Measurements from ENCODE around the gene AKIP1.
"Not testable (repeated sequence)": the region's sequence is repeated elsewhere in the genome, so short reads cannot be mapped to it uniquely, and the experiment has no call there.

AKIP1 gene

DNA sequence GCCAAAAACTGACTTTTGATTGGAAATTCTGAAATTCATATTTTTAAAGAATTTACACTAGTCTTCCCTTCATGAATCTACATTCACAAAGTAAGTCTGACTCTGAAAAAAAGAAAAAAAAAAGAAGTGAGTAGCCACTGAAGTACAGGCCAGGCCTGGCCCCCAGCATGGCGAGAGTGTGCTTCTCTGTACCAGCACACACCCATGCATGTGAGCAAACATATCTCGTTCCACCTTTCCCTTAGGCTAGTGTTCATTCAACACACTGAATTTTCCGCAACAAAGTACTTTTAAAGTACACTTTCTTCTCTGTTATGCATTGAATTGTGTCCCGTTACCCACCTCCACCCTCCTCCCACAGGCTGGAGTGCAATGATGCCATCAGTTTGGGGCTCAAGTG is 17.2 kb downstream of the AKIP1 start:
- no peaks in the 10 kb centered on the region for H3K4me1 ChIP-seq (ENCODE audit: insufficient read depth, low read length)
- H3K27me3 ChIP-seq (ENCODE audit: insufficient read depth, low read length), result no peaks in the 10 kb centered on the region
- no peak overlapping the region for H2AFZ ChIP-seq (ENCODE audit: low read depth, low read length)
- peaks cover 4% of the 10 kb centered on the region for H3K36me3 ChIP-seq (ENCODE audit: insufficient read depth, low read length)
- H3K4me3 ChIP-seq (ENCODE audit: low read length), result no peak overlapping the region
- no peaks in the 10 kb centered on the region for H3K9me3 ChIP-seq (ENCODE audit: low read length)

DNA sequence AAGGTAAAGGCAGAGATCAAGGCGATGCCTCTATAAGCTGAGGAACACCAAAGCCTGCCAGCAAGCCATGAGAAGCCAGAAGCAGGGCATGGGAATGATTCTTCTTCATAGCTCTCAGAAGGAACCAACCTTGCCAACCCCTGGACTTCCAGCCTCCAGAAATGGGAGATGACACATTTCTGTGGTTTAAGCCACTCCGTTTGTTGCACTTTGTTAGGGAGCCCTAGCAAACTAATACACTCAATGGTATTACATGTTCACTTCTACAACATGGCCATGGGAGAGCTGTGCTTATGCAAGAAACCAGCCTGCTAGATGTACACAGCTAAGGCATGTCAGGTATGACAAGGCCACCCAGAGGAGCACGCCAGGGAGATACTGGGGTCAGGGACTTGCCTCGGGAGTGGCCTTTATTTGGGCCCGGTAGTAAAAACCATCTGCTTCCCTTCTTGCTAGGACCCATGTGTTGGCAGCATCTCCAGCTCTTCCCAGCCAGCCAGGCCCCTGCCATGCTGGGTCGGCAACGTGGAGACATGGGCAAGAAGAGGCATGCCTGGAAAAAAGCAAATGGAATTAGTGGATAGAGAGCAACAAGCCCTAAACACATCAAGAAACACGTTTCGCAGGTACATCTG is 18.1 kb downstream of the AKIP1 start:
- Histone ChIP-seq H3K27me3 (ENCODE audit: insufficient read depth, low read length) (no peaks in the 10 kb centered on the region), H3K4me3 (ENCODE audit: low read length) (no peak overlapping the region), H2AFZ (ENCODE audit: low read depth, low read length) (no peak overlapping the region), H3K4me1 (ENCODE audit: insufficient read depth, low read length) (no peaks in the 10 kb centered on the region), H3K9me3 (ENCODE audit: low read length) (no peaks in the 10 kb centered on the region), H3K36me3 (ENCODE audit: insufficient read depth, low read length) (peaks cover 4% of the 10 kb centered on the region)

DNA sequence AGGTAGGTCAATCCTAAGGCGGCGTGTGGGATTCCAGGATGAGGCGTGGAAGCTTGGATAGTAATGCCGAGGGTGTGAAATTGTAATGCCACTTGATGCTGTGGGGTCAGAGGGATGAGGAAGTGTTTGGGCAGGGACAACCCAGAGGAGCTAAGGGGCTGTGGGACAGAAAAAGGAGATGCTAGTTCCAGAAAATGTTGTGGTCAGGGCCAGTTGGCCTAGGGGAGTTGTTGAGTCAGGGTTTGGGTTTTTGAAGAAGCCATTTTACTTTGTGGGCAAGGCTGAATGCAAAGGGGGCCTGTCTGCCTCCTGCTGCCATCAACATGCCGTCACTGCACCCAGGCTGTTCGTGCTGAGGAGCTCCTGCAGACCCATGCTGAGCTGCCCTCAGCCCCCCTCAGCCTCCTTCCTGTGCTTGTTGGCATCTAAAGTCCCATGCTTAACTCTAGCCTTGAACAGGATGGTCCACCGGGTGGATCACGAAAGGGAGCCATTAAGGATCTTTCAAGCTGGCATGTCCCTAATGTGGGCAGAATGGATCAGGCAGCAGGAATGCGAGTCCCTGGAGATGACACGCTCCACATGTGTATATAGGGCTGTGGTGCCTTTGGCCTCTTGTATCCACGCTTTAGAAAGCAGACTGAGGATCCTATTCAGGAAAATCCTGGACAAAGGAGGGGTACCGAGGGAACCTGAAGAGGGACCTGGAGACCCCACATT is 19.6 kb downstream of the AKIP1 start:
- Histone ChIP-seq H3K27me3 (ENCODE audit: insufficient read depth, low read length) (no peaks in the 10 kb centered on the region), H3K36me3 (ENCODE audit: insufficient read depth, low read length) (no peaks in the 10 kb centered on the region)

DNA sequence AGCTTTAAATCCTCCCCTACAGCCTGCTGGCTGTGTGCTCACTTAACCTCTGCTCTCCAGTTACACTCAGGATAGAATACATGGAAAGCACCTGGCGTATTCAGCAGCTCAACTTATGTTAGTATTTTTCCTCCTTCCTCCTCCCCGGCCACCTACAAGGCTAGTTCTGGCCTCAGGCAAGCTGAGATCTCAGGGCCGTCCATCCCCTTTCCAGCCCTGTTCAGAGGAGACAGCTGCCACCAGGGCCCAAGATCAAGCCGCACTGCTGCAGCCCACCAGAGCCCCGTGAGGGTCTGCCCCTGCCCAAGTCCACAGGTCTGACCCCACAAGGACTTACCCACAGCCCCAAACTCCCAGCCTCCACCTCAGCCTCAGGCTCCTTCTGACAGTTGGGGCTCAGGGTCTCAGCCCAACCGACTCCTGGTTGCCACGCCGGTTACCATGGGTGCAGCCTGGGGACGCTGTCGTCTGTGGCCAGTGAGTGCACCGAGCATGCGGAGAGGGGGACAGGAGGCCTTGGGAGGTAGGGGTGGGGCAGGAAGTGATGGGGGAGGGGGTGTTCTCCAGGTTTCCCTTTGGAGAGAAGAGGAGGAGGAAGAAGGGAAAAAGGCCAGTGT is 21.7 kb downstream of the AKIP1 start, which contains the start of gene C11orf16:
TSS of gene C11orf16 (minus strand) at position 384 of the 617 bp plus-strand sequence. CDS start 639 bp downstream, outside the sequence.
- H2AFZ ChIP-seq (ENCODE audit: low read depth, low read length), result no peak within 1 kb of the TSS
- H3K4me3 ChIP-seq (ENCODE audit: low read length), result no peak within 1 kb of the TSS
- no peaks in the 10 kb centered on the region for H3K27me3 ChIP-seq (ENCODE audit: insufficient read depth, low read length)
- H3K9me3 ChIP-seq (ENCODE audit: low read length), result no peaks in the 10 kb centered on the region
- no peaks in the 10 kb centered on the region for H3K36me3 ChIP-seq (ENCODE audit: insufficient read depth, low read length)
- H3K4me1 ChIP-seq (ENCODE audit: insufficient read depth, low read length), result peaks cover 3% of the 10 kb centered on the region

More for the DNA sequence above, 19.6 kb downstream of the AKIP1 start:
- Histone ChIP-seq H3K4me3 (ENCODE audit: low read length) (no peak overlapping the region), H2AFZ (ENCODE audit: low read depth, low read length) (no peak overlapping the region), H3K9me3 (ENCODE audit: low read length) (no peaks in the 10 kb centered on the region), H3K4me1 (ENCODE audit: insufficient read depth, low read length) (peaks cover 3% of the 10 kb centered on the region)

DNA sequence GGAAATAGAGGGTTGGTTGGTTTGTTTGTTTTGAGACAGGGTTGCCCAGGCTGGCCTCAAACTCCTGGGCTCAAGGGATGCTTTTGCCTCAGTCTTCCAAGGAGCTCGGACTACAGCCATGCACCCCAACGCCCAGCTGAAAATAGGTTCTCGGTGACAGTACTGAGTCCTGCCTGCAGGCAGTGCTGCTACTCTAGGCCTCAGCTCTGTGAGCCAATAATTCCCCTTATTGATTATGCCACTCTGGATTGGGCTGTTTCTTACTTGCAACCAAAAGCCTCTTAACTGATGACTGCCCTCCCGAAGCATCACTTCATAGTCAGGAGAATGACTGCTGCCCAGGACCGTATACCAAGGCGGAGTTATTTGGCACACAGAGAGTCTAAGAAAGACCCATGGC is 22.9 kb downstream of the AKIP1 start:
- H3K4me3 ChIP-seq (ENCODE audit: low read length), result no peak overlapping the region
- H3K36me3 ChIP-seq (ENCODE audit: insufficient read depth, low read length), result no peaks in the 10 kb centered on the region
- H3K27me3 ChIP-seq (ENCODE audit: insufficient read depth, low read length), result no peaks in the 10 kb centered on the region
- no peak overlapping the region for H2AFZ ChIP-seq (ENCODE audit: low read depth, low read length)
- H3K4me1 ChIP-seq (ENCODE audit: insufficient read depth, low read length), result peaks cover 3% of the 10 kb centered on the region
- H3K9me3 ChIP-seq (ENCODE audit: low read length), result no peaks in the 10 kb centered on the region

DNA sequence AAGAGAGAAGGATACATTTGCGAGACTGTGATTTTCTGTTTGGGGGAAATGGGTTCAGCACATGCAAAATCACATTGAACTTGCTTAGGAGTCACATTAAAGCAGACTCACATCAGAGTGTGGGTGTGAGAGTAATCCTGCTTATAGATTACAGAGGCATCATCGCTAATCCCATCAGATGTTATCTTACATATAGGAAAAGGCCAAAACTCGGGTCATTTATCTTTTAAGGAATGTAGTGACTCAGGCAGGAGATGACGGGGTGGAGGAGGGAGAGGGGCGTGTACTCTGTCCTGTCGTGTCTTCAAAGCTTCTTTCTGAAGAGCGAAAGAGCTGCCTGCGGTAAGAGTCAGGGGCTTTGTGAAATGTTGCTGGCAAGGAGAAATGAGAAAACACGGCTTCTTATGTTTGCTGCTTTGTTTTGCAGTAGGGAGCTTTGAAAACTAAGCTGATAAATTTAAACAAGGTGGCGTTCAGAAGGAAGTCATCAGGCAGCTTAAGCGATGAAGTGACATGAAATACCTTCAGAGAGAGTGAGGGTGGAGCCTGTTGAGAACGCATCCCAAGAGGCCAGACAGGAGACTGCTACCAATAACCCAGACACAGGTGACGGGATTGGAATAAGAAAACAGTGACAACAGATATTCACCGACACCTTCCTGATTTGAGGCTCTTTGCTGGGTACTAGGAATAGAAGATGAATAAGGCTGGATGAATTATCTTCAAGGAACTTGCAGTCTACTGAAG is 23.9 kb downstream of the AKIP1 start:
- H3K4me1 ChIP-seq (ENCODE audit: insufficient read depth, low read length), result peaks cover 3% of the 10 kb centered on the region
- H3K36me3 ChIP-seq (ENCODE audit: insufficient read depth, low read length), result no peaks in the 10 kb centered on the region
- H3K9me3 ChIP-seq (ENCODE audit: low read length), result no peaks in the 10 kb centered on the region
- no peak overlapping the region for H2AFZ ChIP-seq (ENCODE audit: low read depth, low read length)
- H3K27me3 ChIP-seq (ENCODE audit: insufficient read depth, low read length), result no peaks in the 10 kb centered on the region
- no peak overlapping the region for H3K4me3 ChIP-seq (ENCODE audit: low read length)

DNA sequence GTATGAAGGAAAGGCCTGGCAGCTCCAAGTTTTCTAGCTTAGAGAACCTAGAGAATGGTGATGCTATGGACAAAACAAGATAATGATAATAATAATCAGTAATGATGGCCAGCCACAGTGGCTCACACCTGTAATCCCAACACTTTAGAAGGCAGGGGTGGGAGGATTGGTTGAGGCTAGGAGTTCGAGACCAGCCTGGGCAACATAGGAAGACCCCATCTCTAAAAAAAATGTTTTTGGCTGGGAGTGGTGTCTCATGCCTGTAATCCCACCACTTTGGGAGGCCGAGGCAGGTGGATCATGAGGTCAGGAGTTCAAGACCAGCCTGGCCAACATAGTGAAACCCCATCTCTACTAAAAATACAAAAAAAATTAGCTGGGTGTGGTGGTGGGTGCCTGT is 24.8 kb downstream of the AKIP1 start:
- not testable (repeated sequence) for H3K27me3 ChIP-seq (ENCODE audit: insufficient read depth, low read length); H3K9me3 ChIP-seq (ENCODE audit: low read length); H2AFZ ChIP-seq (ENCODE audit: low read depth, low read length); H3K36me3 ChIP-seq (ENCODE audit: insufficient read depth, low read length); H3K4me1 ChIP-seq (ENCODE audit: insufficient read depth, low read length); H3K4me3 ChIP-seq (ENCODE audit: low read length)

DNA sequence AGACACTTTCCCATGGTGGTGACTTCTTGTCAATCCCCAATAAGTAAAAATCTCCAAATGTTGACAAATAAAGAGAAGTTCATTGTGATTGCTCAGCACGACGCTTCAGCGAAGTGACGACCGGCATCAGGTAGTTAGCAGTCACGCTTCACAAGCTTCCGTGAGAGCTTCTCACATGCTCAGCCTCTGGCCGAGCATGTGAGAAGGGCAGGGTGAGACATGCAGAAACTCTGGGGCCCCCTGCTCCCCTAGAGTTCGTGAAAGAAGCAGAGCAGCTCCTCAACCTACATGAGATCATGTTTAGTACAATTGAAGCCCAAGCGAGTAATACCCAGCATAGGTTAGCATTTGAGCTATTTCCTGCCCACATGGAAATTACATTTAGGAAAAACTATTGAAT is 26.2 kb downstream of the AKIP1 start:
- Histone ChIP-seq H3K9me3 (ENCODE audit: low read length) (no peaks in the 10 kb centered on the region), H3K27me3 (ENCODE audit: insufficient read depth, low read length) (no peaks in the 10 kb centered on the region), H3K4me3 (ENCODE audit: low read length) (no peak overlapping the region), H2AFZ (ENCODE audit: low read depth, low read length) (no peak overlapping the region), H3K36me3 (ENCODE audit: insufficient read depth, low read length) (no peaks in the 10 kb centered on the region), H3K4me1 (ENCODE audit: insufficient read depth, low read length) (peaks cover 3% of the 10 kb centered on the region)

DNA sequence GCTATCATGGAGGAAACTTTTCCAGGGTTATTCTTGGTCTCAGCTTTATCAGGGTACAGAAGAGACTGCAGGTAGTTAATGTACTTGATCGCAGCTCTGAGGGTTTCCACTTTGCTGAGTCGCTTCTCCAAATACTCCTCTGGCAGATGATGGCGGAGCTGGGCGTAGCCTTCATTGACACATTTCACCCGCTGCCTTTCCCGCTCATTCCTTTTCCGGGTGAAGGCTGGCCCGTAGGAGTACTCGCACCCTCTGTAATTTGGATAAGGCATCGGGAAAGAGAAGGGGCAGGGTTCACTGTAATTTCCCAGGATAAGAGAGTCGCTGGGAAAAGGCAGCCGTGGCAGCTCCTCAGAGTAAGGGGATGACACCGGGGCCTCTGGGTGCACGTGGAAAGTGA is 26.7 kb downstream of the AKIP1 start:
- Histone ChIP-seq H3K4me3 (ENCODE audit: low read length) (no peak overlapping the region), H3K9me3 (ENCODE audit: low read length) (no peaks in the 10 kb centered on the region), H2AFZ (ENCODE audit: low read depth, low read length) (no peak overlapping the region), H3K36me3 (ENCODE audit: insufficient read depth, low read length) (no peaks in the 10 kb centered on the region), H3K4me1 (ENCODE audit: insufficient read depth, low read length) (peaks cover 3% of the 10 kb centered on the region), H3K27me3 (ENCODE audit: insufficient read depth, low read length) (no peaks in the 10 kb centered on the region)

DNA sequence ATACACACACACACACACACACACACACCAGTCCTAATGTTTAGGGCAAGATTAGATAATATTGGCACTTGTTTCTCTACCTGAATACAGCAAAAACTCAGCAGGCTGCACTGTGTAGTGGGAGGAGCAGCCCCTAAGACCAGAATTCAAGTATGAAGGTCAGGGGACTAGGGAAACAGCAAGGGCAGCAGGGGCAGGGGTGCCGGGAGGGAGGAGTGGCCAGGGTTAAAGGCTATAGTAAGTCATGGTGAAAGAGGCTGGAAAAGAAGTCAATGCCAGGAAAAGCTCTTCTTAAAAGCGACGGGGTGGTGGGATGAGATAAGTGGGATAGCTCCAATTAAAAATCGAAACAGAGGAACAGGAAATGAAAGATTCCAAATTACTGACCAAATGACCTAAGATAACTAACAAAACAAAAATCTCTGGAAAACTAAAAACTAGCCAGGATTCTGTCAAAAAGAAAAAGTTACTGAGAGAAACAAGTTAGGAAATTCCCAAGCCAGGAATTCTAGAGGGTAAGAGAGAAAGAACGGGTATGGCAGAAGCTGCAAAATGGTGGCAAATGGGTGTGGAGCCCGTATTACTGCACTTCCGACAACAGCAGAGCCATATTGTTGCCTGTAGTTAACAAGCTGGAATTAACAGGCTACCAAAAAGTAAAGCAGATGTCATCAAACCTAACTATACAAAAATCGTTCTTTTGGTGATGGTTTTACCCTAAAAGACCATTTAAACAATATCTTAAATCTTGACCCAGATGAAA is 30.5 kb downstream of the AKIP1 start:
- no peak overlapping the region for H3K4me3 ChIP-seq (ENCODE audit: low read length)
- H2AFZ ChIP-seq (ENCODE audit: low read depth, low read length), result no peak overlapping the region
- H3K9me3 ChIP-seq (ENCODE audit: low read length), result peaks cover 3% of the 10 kb centered on the region
- H3K27me3 ChIP-seq (ENCODE audit: insufficient read depth, low read length), result no peaks in the 10 kb centered on the region
- no peaks in the 10 kb centered on the region for H3K36me3 ChIP-seq (ENCODE audit: insufficient read depth, low read length)
- H3K4me1 ChIP-seq (ENCODE audit: insufficient read depth, low read length), result no peaks in the 10 kb centered on the region

DNA sequence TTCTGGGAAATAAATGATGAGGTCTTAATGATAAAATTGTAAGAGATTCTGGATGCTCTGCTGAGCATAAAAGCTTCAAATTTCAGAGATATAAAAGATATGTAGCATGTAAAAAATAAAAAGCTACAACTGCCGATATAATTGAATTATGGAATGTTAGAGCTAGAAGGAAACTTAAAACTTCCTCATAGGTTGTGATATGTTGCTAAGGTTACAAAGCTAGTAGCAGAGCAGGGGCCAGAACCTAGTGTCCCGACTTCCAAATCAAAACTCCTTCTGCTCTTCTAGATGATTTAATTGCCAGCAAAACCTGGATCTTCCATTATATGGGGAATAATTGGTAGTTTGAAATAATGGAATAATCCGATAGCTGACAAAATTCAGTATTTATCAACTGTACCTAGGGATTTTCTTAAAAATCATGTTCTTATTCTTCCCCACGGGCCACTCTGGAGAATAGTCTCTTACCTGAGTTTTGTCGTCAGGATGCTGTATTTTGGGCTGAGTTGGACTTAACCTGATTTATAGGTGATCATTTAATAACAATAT is 31.6 kb downstream of the AKIP1 start, which contains the start of gene ASCL3:
TSS of gene ASCL3 (minus strand) at position 499 of the 549 bp plus-strand sequence. CDS start 4,855 bp downstream, outside the sequence.
- no peaks in the 10 kb centered on the region for H3K27me3 ChIP-seq (ENCODE audit: insufficient read depth, low read length)
- H3K36me3 ChIP-seq (ENCODE audit: insufficient read depth, low read length), result peaks cover 2% of the 10 kb centered on the region
- H3K4me3 ChIP-seq (ENCODE audit: low read length), result no peak within 1 kb of the TSS
- H3K9me3 ChIP-seq (ENCODE audit: low read length), result peaks cover 3% of the 10 kb centered on the region
- H2AFZ ChIP-seq (ENCODE audit: low read depth, low read length), result no peak within 1 kb of the TSS
- no peaks in the 10 kb centered on the region for H3K4me1 ChIP-seq (ENCODE audit: insufficient read depth, low read length)

DNA sequence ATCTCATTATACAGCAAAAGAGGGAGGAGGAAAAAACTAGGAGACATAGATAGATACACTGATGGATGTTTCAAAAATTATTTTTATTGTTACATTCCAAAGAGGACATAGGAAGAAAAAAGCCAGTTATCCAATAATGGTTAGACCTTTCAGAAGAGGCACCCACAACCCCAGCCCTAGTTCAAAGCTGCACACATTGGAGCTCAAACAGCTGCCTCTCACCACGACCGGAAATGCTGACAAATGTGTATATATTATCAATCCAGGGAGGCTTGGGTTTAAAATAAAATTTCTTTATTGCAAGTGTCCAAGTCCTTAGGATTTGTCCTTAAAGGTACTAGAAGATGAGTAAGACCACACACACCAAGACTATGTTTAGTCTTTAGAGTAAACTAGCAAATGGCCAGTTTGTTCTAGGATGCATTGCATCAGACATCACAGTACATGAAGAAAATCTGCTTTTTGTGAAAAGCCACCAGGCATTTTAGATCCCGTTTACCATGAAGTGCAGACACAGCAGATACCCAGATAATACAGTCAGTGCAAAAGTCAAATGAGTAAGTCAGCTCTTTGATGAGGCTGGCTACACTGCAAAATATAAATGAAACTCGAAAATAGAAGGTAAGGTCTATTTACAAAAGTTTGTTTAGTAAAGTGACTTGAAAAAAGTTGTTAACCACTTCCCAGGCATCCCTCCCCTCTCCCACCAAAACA is 36.4 kb downstream of the AKIP1 start:
- Histone ChIP-seq H3K4me1 (ENCODE audit: insufficient read depth, low read length) (no peaks in the 10 kb centered on the region), H2AFZ (ENCODE audit: low read depth, low read length) (no peak overlapping the region), H3K36me3 (ENCODE audit: insufficient read depth, low read length) (peaks cover 17% of the 10 kb centered on the region), H3K9me3 (ENCODE audit: low read length) (peaks cover 3% of the 10 kb centered on the region), H3K27me3 (ENCODE audit: insufficient read depth, low read length) (no peaks in the 10 kb centered on the region), H3K4me3 (ENCODE audit: low read length) (no peak overlapping the region)

All from neuron (in vitro differentiated cells).